GM12878 (cell line): Measurements from ENCODE around the gene RPL10. TPM values are rescaled to one million over a fixed set of nuclear protein-coding genes. Genes with fewer than 3 reads are reported as not detected.

Source experiments
- DPF2 ChIP-seq: fragments of 450-650 bp; IDR thresholded peaks from 2 replicates; pipeline ENCODE4 v1.6.1; 2017; ENCODE audit warnings: mild to moderate bottlenecking
- EGR1 ChIP-seq, 2 experiments: IDR thresholded peaks; 1 replicate in 1 of 2; 2 replicates in 1 of 2; pipeline ENCODE4 v1.6.1; 2011 to 2012; ENCODE audit warnings: low read depth in 2 of 2, low read length in 2 of 2, borderline replicate concordance in 1 of 2, mild to moderate bottlenecking in 1 of 2, moderate library complexity in 1 of 2
- EP300 ChIP-seq, 2 experiments: fragments of 150-350 bp in 1 of 2; IDR thresholded peaks; 2 replicates each; pipeline ENCODE4 v1.6.1; 2011 to 2012; ENCODE audit warnings: low read depth in 2 of 2, low read length in 2 of 2, borderline replicate concordance in 1 of 2, improper control_type of control experiment in 1 of 2, inconsistent platforms in 1 of 2; ENCODE audit not compliant: control insufficient read depth in 1 of 2
- IKZF1 ChIP-seq: fragments of 450-650 bp; conservative IDR thresholded peaks from 2 replicates; pipeline ENCODE4 v1.6.1; 2017; ENCODE audit warnings: antibody characterized with exemption, mild to moderate bottlenecking
- IRF4 ChIP-seq: IDR thresholded peaks from 2 replicates; pipeline ENCODE4 v1.6.1; 2011; ENCODE audit warnings: low read depth, low read length
- JUNB ChIP-seq: IDR thresholded peaks from 2 replicates; pipeline ENCODE4 v1.6.1; 2016; ENCODE audit warnings: antibody characterized with exemption, mild to moderate bottlenecking
- MYC ChIP-seq: IDR thresholded peaks from 2 replicates; pipeline ENCODE4 v1.6.1; 2011; ENCODE audit warnings: mild to moderate bottlenecking, low read length, moderate library complexity, inconsistent platforms; ENCODE audit not compliant: insufficient read depth, insufficient replicate concordance, insufficient read length, severe bottlenecking
- NR2C2 ChIP-seq: IDR thresholded peaks from 2 replicates; pipeline ENCODE4 v1.6.1; 2011; ENCODE audit warnings: borderline replicate concordance, low read depth; ENCODE audit not compliant: control insufficient read depth, insufficient read length
- PAX5 ChIP-seq: IDR thresholded peaks from 2 replicates; pipeline ENCODE4 v1.6.1; 2011; ENCODE audit warnings: low read depth, low read length, borderline replicate concordance
- POLR2A ChIP-seq: IDR thresholded peaks from 2 replicates; pipeline ENCODE4 v1.6.1; 2011; ENCODE audit warnings: low read depth, mild to moderate bottlenecking, low read length
- RB1 ChIP-seq: fragments of 450-650 bp; formaldehyde crosslinking; IDR thresholded peaks from 2 replicates; pipeline ENCODE4 v1.6.1; 2017; ENCODE audit warnings: mild to moderate bottlenecking, borderline replicate concordance
- RCOR1 ChIP-seq: conservative IDR thresholded peaks from 2 replicates; pipeline ENCODE4 v1.6.1; 2012; ENCODE audit warnings: low read depth, low read length, improper control_type of control experiment
- RUNX3 ChIP-seq: IDR thresholded peaks from 2 replicates; pipeline ENCODE4 v1.6.1; 2012; ENCODE audit warnings: low read length, inconsistent platforms
- SKIL ChIP-seq: fragments of 450-650 bp; IDR thresholded peaks from 2 replicates; pipeline ENCODE4 v1.6.1; 2017; ENCODE audit warnings: mild to moderate bottlenecking, low read depth, inconsistent platforms; ENCODE audit not compliant: poor library complexity, severe bottlenecking
- SMAD1 ChIP-seq: fragments of 450-650 bp; IDR thresholded peaks from 2 replicates; pipeline ENCODE4 v1.6.1; 2018; ENCODE audit warnings: mild to moderate bottlenecking, low read depth; ENCODE audit not compliant: partially characterized antibody
- SPI1 ChIP-seq: IDR thresholded peaks from 2 replicates; pipeline ENCODE4 v1.6.1; 2011; ENCODE audit warnings: low read depth, mild to moderate bottlenecking, low read length, moderate library complexity, borderline replicate concordance; ENCODE audit not compliant: insufficient read depth
- SRF ChIP-seq, 2 experiments: IDR thresholded peaks; 2 replicates each; pipeline ENCODE4 v1.6.1; 2011; ENCODE audit warnings: low read depth in 2 of 2, low read length in 2 of 2, mild to moderate bottlenecking in 1 of 2, moderate library complexity in 1 of 2
- STAT1 ChIP-seq: fragments of 450-650 bp; conservative IDR thresholded peaks from 2 replicates; pipeline ENCODE4 v1.6.1; 2014; ENCODE audit warnings: antibody characterized with exemption, mild to moderate bottlenecking
- SUPT20H ChIP-seq: IDR thresholded peaks from 2 replicates; pipeline ENCODE4 v1.6.1; 2011; ENCODE audit warnings: low read depth, mild to moderate bottlenecking, low read length, moderate library complexity, borderline replicate concordance; ENCODE audit not compliant: control insufficient read depth
- TCF12 ChIP-seq: IDR thresholded peaks from 2 replicates; pipeline ENCODE4 v1.6.1; 2011; ENCODE audit warnings: low read depth, mild to moderate bottlenecking, low read length
- TCF7 ChIP-seq: IDR thresholded peaks from 2 replicates; pipeline ENCODE4 v1.6.1; 2014; ENCODE audit warnings: antibody characterized with exemption, borderline replicate concordance
- ZBTB4 ChIP-seq: fragments of 450-650 bp; formaldehyde crosslinking; IDR thresholded peaks from 2 replicates; pipeline ENCODE4 v1.4.0; 2022; ENCODE audit warnings: mild to moderate bottlenecking, moderate library complexity
- polyA plus RNA-seq, 11 experiments: library from polyadenylated mRNA; depleted of rRNA in 4 of 11; unstranded in 6 of 11; stranded (reverse) in 5 of 11; fragments of >200 nt; fragmentation: Nextera tagmentation in 4 of 11; fragmentation: Illumina TruSeq in 1 of 11; extraction: Ambion mirVana in 4 of 11; extraction: Trizol in 1 of 11; gene quantifications; 1 replicate in 1 of 11; 2 replicates in 10 of 11; pipeline versions ENCODE4 v1.2.1 to v1.2.3, GENCODE V29; 2011 to 2016; ENCODE audit warnings: inconsistent platforms in 2 of 11, missing spikeins in 2 of 11, low read depth in 1 of 11
- total RNA-seq, 4 experiments: library from RNA; depleted of rRNA in 3 of 4; stranded (reverse); fragments of >200 nt in 3 of 4; fragmentation: Illumina TruSeq in 1 of 4; extraction: Trizol in 1 of 4; gene quantifications; 2 replicates each; pipeline versions ENCODE4 v1.2.1 to v1.2.3, GENCODE V29; 2013 to 2021

RPL10 gene
- total and polyA plus RNA-seq, 10 of the 15 experiments (the other 5 are each of a cell fraction or from before 2014, with no cell fraction given), result 1,938 to 7,222 (median 4,494) TPM

GRCh38 chrX:154369449-154370299 is 28.5 kb upstream of the RPL10 start (continued):
- TF ChIP-seq MYC (no peak), TCF7 (no peak), ZBTB4 (CRISPR knock-in tag) (no peak), IKZF1 (peak; percentile 69), POLR2A (peak; percentile 11; the same call in 1 of the 2 replicates), SRF (IDR thresholded peaks at IDR 0.05; ENCODE audit: low read depth in 2 of 2, low read length in 2 of 2) (peak; percentile 55 to 95), SPI1 (no peak), RCOR1 (no peak), SUPT20H (no peak), EGR1 (IDR thresholded peaks at IDR 0.05; ENCODE audit: borderline replicate concordance in 1 of 2, low read depth in 2 of 2, low read length in 2 of 2) (peak in 1 of 2 experiments; percentile 49; a peak in 1 of 3 replicates), STAT1 (no peak), SKIL (peak; percentile 81), RB1 (no peak), TCF12 (0 out of 2 replicates have a peak, but pooled peaks have one; percentile 31), PAX5 (peak; percentile 54; the same call in 1 of the 2 replicates), RUNX3 (peak; percentile 87), EP300 (IDR thresholded peaks at IDR 0.05; ENCODE audit: borderline replicate concordance in 1 of 2, control insufficient read depth in 1 of 2, low read depth in 2 of 2, low read length in 2 of 2) (0 out of 4 replicates have a peak, but pooled peaks of 1 of the 2 experiments have one; percentile 37), JUNB (peak; percentile 62; the same call in 1 of the 2 replicates), IRF4 (peak; percentile 80), NR2C2 (no peak), SMAD1 (no peak), DPF2 (peak; percentile 60; the same call in 1 of the 2 replicates)
